ENCODE results near the gene CHIT1. TPM values are rescaled to one million over a fixed set of nuclear protein-coding genes. Genes with fewer than 3 reads are reported as not detected.

Gene CHIT1
- total and polyA plus RNA-seq, 9 of the 15 experiments (the other 6 are each of a cell fraction or from before 2014, with no cell fraction given), result not detected

- no peak overlapping the region for H3K9ac ChIP-seq (ENCODE audit: insufficient read depth in 1 of 2, low read depth in 2 of 2, low read length in 2 of 2)
- peaks cover 25 to 85% of the 10 kb centered on the region in 2 experiments for H3K27me3 ChIP-seq (ENCODE audit: control insufficient read depth in 2 of 2, insufficient read depth in 2 of 2, low read length in 2 of 2)
- in situ Hi-C loops (cut with MboI), result no loop called here
- H4K20me1 ChIP-seq (replicated peaks; ENCODE audit: control insufficient read depth, insufficient read depth, low read length), result peaks cover 19% of the 10 kb centered on the region
- WGBS (ENCODE audit: insufficient coverage, low coverage, missing lambda C conversion rate), result under 1% methylated on average over 10 of the region's 10 CpGs
- H3K9me3 ChIP-seq (replicated peaks; ENCODE audit: control insufficient read depth, insufficient read depth, low read depth, low read length), result no peaks in the 10 kb centered on the region
- no peaks in the 10 kb centered on the region for H3K9me1 ChIP-seq (ENCODE audit: control insufficient read depth, insufficient read depth, low read length)
- DNase-seq (ENCODE audit: extremely low read depth in 1 of 4, low spot score in 3 of 4) (no peak), ATAC-seq (no peak), FAIRE-seq (no peak)
- no peak overlapping the region for H3K4me3 ChIP-seq
- BruUV-seq (replicated peaks), result no TSS peak
- intact Hi-C loops (cut with micrococcal nuclease), result no loop called here
- H3K27ac ChIP-seq (ENCODE audit: extremely low read depth, low read depth, low read length), result no peak overlapping the region
- no peak overlapping the region for H2AFZ ChIP-seq (ENCODE audit: low read depth, low read length)
- H3K79me2 ChIP-seq (ENCODE audit: control insufficient read depth, insufficient read depth, low read length), result no peaks in the 10 kb centered on the region
- H3K4me2 ChIP-seq (ENCODE audit: insufficient read depth, low read length), result no peak overlapping the region
- no peaks in the 10 kb centered on the region for H3K36me3 ChIP-seq (ENCODE audit: control insufficient read depth, insufficient read depth, low read length)
- H3K4me1 ChIP-seq (replicated peaks in 1 of 2; ENCODE audit: control insufficient read depth in 2 of 2, insufficient read depth in 2 of 2, low read length in 2 of 2), result no peaks in the 10 kb centered on the region
- CTCF ChIA-PET (ENCODE audit: low intra/inter-chr PET ratio), result no interaction called here
- POLR2A ChIA-PET, result interaction anchor here (1.3 to 1.4 kb wide), 2 partner anchors 9 to 14 kb away, joined by 4 to 6 read pairs; no protein-coding TSS in a partner anchor
- TF ChIP-seq CBX5 (IDR thresholded peaks at IDR 0.05; ENCODE audit: borderline replicate concordance, low read depth), result no peak
- TF ChIP-seq ZNF609 (CRISPR knock-in tag; IDR thresholded peaks at IDR 0.05; ENCODE audit: borderline replicate concordance), result no peak
- TF ChIP-seq PHB (CRISPR knock-in tag; IDR thresholded peaks at IDR 0.05), result no peak
- TF ChIP-seq KLF13 (tag; IDR thresholded peaks at IDR 0.05; ENCODE audit: borderline replicate concordance, low read depth), result no peak
- no peak for TF ChIP-seq E2F6 (IDR thresholded peaks at IDR 0.05; ENCODE audit: borderline replicate concordance in 1 of 2, extremely low read depth in 1 of 2, insufficient read depth in 1 of 2, insufficient read length in 1 of 2, low read depth in 1 of 2, low read length in 1 of 2, poor library complexity in 1 of 2, severe bottlenecking in 1 of 2)
- TF ChIP-seq ZFP30 (CRISPR knock-in tag; IDR thresholded peaks at IDR 0.05; ENCODE audit: borderline replicate concordance), result no peak
- TF ChIP-seq GTF2E2 (tag; IDR thresholded peaks at IDR 0.05), result no peak
- no peak for TF ChIP-seq TARDBP (IDR thresholded peaks at IDR 0.05)
- TF ChIP-seq ZNF121 (CRISPR knock-in tag; conservative IDR thresholded peaks at IDR 0.05), result no peak
- no peak for TF ChIP-seq ETV5 (CRISPR knock-in tag; IDR thresholded peaks at IDR 0.05; ENCODE audit: low read depth)
- TF ChIP-seq SMARCA4 (IDR thresholded peaks at IDR 0.05), result no peak
- TF ChIP-seq ZFP91 (CRISPR knock-in tag; IDR thresholded peaks at IDR 0.05), result no peak
- no peak for TF ChIP-seq EGR1 (conservative IDR thresholded peaks at IDR 0.05)
- no peak for TF ChIP-seq SMAD3 (CRISPR knock-in tag; conservative IDR thresholded peaks at IDR 0.05)
- TF ChIP-seq ZNF354B (CRISPR knock-in tag; IDR thresholded peaks at IDR 0.05), result no peak
Observed at GRCh38 chr1:203181586-203182386, 47.7 kb downstream of the CHIT1 start.
